ENCODE measurements around the gene SOCS1.

Gene SOCS1

GRCh38 chr16:11204513-11205047 is 51.4 kb downstream of the SOCS1 start:
- no peak for DNase-seq (ENCODE audit: low read depth)
